ENCODE results near the gene ADAMTS8.

- TF ChIP-seq EZH2 (IDR thresholded peaks at IDR 0.05; ENCODE audit: insufficient read depth, poor library complexity, severe bottlenecking) (no peak), EZH2phosphoT487 (IDR thresholded peaks at IDR 0.05; ENCODE audit: insufficient read depth, low read depth) (no peak)
These were observed 9.4 kb upstream of the ADAMTS8 start for GRCh38 chr11:130437848-130438247.

Data from GM23248 (cell line).